T-helper 2 cell treated with Interferon-gamma antibody and Interleukin-4, amounts not matched to agents 100 ng/mL and 5 ng/mL, for 36 hours (primary cell): ENCODE measurements around the gene DNAH11. TPM values are rescaled to one million over a fixed set of nuclear protein-coding genes. Genes with fewer than 3 reads are reported as not detected.
"Not testable (repeated sequence)": the region's sequence is repeated elsewhere in the genome, so short reads cannot be mapped to it uniquely, and the experiment has no call there.

Source experiments
- intact Hi-C: fragments of 100-400 bp; cut with micrococcal nuclease; formaldehyde crosslinking; loops from one replicate; pipeline ENCODE4 v1.15.1; 2023
- total RNA-seq: library from RNA; stranded (reverse); gene quantifications from 2 replicates; pipeline ENCODE4 v1.2.3, GENCODE V29; 2022

Gene DNAH11
- total RNA-seq, 1 donor from 2014 or later, result 1.2 TPM

DNA sequence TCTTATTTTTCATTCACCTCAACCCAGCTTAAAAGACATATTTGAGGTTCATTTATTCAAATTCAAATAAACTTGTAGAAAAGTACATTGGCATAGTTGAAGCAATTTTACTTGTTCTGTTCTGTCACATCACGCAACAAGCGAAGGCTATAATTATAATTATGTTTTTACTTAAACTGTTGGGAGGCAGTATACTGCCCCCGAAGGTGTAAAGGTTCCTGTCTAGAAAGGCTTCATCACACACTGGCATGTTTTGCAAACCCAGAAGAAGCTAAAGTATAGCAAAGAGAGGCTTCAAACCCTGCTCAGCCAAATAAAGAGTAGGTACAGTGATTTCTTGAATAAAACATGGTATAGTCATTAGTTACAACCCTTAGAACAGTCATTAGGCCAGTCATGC is 340.2 kb downstream of the DNAH11 start:
- intact Hi-C loops, result no loop called here

DNA sequence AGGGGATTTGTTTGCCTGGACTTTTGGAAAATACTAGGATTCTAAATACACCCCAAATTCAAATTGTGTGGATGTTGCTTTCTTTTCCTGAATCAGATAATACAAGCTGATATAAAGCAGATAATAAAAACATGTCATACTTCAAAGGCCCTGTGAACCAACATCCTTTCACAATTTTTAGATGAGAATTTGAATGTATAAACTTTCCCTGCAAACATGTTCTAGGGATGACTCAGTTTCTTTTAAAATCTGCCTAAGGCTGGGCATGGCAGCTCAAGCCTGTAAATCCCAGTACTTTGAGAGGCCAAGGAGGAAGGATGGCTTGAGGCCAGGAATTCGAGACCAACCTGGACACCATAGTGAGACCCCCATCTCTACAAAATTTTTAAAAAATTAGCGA is 340.7 kb downstream of the DNAH11 start:
- intact Hi-C loops, result not testable (repeated sequence)

DNA sequence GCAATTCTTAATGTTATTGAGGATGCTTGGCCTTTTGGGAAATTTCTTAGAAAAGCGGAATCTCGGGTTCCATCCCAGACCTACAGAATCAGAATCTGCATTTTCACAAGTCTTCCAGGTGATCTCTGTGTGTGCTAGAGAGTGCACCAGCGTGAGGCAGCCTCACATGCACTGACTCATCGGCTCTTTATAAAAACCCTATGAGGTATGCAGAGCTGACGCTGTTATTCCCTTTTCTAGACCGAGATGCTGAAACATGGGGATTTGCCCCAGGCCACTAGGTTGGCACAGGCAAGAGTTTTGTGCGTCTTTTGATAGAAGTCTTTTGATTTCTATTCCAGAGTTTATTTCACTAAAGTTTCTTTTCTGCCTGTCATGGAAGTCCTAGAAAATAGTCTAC is 341.7 kb downstream of the DNAH11 start:
- intact Hi-C loops, result no loop called here

DNA sequence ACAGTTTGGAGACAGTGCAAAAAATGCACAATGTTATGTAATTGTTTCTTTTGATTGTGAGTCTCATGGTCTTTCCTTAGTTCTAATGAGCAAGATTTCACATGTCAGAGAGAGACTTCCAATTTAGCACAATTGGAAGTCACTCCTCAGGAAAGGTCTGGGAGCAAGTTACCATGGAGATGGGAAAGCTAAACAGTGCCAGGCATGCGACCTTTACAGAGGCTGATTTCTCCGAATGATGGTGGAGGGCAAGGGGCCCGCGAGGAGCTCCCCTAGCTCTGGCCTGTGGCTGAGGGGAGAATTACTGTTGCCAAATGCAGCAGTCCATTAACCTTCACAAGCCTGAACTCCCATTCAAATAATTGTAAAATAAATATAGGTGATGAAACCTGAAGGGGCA is 343.6 kb downstream of the DNAH11 start:
- intact Hi-C loops, result no loop called here

DNA sequence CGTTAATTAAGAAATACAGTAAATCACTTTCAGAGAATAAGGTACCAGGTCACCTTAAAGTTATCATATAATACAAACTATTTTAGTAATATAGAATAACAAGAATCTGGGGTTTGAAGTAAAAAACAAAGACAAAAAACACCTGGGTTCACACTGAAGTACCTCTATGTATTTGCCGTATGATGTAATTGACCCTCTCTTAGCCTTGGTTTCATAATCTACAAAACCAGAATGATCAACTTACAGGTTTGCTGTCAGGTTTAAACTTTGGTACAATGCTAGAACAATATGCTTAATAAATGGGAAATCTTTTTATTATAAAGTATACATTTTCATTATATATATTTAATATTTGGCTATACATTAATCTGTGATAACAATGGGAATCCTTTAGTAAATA is 344.5 kb downstream of the DNAH11 start:
- intact Hi-C loops, result no loop called here

DNA sequence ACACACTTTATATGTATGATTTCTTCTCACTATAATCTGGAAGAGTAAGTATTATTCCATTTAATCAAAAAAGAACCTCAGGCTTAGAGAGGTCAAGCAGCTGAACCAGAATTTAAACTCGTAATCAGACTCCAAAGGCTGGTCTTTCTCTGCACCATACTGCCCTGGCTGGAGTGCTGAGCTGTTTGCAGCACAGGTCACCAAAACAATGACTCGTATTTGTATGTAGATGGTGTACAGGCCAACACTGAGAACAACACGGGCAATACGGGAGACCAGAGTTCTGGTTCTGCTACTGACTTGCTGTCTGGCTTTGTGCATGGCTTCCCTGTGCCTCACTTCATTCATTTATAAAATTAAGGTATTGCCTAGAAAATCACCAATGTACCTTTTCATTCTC is 344.9 kb downstream of the DNAH11 start:
- intact Hi-C loops, result no loop called here

DNA sequence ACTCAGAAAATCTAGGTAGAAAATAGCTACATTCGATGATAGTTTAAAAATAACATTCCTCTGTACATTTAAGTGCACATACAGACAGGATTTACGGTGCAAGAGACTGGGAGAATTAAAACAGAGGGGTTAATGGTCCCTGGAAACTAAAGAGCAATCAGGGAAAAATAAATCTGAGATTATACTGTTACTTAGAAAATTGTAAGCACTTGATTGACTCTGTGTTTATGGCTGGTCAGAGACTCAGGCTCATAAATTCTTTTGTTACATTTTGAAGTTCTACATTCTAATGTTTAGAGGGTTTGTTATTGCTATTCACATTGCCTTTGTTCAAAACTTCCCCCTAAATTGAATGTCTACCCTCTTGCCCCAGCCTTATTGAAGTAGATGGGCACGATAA is 348.5 kb downstream of the DNAH11 start:
- intact Hi-C loops, result no loop called here

DNA sequence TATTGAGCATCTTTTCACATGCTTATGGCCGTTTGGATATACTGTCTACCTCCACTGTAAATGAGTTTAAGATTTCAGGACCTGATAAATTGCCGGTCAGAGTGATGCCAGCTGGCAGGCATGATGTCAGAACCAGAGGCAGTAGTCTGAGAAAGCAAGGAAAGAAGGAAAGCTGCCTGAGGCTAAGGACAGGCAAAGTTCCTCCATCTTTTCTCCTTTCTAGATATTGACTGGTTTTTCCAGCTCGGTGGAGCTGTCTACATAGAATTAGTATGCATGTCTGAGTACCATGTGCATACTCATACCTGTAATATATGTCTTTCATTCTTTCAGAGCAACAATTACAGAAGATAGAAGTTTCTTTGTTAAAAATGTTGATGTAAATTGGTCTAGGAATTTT is 350.6 kb downstream of the DNAH11 start:
- intact Hi-C loops, result no loop called here

DNA sequence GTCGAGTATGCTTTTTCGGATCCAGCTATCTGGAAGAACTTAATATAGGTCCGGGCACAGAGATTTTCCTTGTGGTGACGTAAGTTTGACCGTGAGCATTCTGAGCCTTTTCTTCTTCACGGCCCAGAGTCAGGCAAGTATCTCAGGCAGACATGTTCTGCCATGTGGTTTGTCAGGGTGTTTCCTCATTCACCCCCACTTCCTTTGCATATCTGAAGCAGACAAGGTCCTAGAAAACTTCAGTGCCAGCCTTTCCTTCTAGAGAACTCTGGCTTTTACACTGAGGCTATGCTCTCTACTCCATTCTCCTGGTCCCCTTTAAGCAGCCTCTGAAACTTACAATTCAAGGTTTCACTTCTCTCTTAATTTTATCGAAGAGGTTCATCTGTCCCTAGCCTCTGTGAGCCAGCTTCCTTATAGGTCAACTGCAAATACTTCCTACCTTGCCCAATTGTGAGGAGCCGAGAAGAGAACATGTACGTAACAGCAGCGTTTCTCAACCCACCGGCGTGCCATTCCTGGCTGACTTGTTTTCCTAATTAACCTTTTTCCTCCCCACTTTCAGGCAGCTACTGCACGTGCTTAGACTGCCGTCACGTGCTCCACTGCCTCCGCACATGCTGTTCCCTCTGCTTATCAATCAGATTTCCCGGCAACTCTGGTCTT is 355.6 kb downstream of the DNAH11 start:
- intact Hi-C loops, result loop anchor here (2.0 kb wide), 1 partner anchor 46 kb away; the partner anchor contains the start of gene CDCA7L

DNA sequence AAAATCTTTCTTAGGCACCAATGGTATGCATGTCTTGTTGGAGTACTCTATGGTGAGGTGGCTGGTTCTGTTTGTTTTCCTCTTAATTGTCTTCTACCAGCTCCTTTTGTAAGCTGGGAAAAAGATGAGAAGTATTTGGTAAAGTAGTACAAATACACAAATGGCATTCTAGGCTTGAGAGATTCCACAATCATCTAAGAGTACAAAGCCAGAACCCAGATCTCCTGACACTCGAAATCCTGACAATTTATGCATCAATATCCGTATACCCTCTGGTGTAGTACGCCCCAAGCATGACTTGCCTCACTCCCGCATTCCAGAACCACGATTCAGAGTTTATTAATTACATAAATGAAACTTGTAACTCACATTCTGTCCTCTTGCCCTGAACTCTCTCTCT is 359.4 kb downstream of the DNAH11 start:
- intact Hi-C loops, result no loop called here

DNA sequence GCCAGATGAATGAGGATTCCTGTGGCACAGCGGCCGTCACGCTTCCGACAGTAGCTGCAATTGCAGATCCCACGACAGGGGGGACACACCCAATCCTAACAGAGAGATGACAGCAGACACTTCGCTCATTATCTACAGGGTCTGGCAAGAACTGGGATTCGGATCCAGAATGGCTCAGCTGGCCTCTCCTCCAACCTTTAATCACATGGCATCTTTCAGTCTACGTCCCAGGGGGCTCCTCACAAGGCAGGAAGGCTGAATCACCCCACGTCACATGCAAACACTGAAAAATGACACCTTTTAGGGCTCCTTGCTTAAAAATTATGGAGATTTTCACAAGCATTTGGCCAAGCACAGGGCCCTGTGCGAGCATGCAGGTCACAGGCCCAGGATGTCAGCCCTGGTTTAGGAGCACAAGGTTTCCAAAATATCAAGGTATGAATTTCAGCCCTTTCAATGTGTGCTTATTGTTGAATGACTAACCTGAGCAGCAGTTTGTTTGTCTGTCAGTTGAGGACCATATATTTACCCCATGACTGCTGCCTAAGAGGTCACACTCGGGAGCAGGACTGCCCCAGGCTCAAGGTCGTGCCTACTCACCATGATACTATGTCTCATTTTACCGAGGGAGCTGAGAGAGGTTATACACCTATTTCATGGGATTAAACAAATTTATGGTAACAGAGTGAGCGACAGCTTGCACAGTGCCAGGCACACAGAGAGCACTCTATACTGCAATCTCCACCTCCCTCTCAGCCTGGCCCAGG is 360.4 kb downstream of the DNAH11 start:
- intact Hi-C loops, result no loop called here

DNA sequence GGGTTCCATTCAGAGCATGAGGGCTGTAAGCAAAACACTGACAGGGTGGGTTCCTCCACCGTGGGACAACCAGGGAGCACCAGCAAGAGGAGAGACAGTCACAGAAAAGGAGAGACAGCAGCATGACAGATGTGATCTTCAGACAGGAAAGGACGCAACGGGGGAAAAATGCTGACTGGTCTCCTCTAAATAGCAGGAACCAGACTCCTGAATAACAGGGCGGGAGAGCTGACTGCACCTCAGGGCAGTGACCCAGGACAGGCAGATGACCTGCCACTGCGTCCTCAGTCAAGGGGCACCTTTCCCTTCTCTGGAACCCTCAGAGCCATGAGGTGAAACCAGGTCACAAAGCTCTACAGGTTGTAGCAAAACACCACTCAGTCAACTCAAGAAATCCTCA is 365.9 kb downstream of the DNAH11 start:
- intact Hi-C loops, result no loop called here

DNA sequence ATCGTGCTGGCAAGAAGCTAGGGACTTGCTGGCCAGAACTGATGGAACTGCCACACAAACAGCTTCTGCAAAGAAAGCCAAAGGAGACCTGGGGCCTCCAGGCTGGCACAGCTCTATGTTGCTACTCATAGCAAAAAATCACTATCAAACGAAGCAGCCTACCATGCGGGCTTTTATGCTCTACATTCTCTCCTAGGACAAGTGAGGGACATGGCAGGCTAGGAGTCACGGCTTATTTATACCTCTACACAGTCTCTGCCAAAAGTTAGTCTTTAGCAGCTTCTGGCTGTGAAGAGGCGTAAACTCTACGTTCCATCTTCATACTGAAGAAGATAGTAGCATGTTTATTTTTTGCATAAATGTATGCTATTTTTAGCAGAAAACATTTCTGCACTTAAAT is 367.4 kb downstream of the DNAH11 start:
- intact Hi-C loops, result no loop called here

DNA sequence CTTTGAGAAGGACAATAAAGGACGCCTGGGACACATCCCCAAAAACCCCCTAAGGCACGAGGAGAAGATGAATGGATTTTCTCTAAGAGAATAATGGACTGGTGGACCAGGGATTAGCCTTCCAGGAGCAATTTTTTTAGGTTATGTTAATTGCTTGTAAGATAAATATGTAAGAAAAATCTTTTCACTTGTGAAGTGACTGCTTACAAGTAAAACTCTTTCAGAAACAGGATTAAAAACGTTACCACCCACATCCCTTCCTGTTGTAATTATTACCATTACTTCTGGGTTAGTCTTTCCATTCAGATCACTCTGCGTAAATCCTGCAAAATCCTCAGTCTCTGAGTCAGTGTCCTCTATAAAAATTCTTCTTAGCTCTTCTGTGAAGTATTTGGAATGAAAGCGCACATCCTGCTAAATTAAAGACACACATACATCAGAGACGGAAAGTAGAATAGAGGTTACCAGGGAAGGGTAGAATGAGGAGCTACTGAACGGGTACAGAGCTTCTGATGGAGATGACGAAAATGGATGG is 368.6 kb downstream of the DNAH11 start:
- intact Hi-C loops, result no loop called here

DNA sequence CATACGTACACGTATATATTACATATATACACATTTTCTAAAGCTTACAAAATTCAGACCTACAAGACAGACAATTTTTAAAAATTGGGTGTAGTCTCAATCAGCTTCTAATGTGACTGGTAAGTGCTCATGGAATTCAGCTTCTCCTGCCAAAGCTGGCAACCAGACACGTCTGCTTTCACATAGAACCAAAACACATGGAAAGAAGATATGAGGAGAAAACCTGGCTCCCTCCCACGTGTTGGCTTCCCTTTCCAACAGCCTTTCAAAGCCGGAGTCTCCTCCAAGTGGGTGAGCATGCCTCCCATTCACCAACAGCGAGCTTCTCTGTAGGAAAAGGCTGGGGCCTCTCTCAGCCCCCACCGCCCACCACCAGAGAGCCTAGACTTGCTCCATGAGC is 369.5 kb downstream of the DNAH11 start:
- intact Hi-C loops, result no loop called here

DNA sequence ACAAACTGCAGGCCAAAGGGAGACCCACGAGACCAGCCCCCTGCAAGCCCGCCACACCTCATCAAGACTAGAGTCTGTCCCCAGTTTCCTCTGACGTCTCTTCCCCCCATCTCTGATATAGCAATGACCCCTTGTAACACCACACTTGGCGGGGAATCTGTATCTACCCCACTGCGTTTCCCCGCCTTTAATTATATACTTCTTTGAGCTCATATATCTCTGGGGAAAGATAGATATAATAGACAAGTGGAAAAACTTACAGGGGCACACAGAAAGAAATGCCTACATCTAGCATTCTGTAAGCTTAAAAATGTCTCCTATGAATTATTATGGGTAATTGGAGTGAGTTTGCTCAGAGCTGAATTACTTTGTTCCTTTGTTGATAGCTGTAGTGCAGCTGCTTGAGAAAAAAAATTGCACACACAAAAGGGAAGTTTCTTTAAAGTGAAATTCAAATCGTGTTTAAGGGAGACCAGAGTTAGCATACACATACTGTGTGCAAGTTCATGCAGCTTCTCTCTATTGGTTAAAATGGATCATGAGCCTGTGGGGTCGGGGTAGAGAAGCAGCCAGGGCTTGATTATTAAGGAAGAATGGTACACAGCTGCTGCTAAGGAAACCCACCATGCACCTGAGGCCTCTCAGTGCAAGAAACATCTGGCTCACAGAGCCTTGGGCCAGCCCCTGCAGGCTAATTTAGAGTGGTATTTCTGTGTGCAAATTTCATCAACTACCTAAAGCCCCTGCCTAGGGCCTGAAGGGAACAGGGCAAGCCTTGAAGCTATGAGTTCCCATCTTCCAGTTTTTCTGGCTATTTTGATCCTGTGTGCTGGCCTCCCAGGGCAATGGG is 370.3 kb downstream of the DNAH11 start:
- intact Hi-C loops, result no loop called here

DNA sequence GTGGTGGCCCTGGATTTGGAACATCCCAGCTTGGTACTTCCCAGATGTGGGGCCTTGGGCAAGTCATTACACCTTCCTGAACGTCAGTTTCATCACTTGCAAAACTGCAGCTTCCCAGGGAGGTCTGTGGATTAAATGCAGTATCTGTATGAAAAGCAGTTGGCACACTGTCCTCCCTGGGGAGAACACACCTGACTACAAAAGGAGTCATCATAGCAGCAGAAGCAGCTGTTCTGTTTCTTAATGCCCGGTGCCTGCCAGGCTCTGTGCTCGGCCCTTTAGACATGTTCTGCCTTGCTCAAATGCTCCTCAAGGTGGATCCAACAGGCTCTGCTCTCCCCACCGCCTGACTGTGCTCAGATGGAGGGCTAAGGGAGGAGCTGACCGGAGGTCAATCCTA is 371.8 kb downstream of the DNAH11 start:
- intact Hi-C loops, result no loop called here

DNA sequence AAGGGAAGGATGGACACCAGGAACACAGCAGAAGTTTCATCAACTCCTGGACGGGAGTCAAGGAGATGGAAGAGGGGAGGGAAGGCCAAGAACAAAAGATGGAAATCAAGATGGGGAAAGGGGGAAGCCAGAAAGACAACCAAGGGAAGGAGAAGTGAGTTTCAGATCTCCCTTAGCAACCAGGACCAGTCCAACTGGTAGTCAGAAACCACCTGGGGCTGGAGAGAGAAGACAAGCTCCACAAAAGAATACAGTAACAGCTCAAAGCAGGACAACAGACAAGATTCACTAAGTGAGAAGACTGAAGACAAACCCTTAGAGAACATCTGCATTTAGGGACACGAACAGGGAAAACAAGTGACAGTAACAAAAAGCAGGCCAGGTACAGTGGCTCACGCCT is 372.3 kb downstream of the DNAH11 start:
- intact Hi-C loops, result no loop called here

DNA sequence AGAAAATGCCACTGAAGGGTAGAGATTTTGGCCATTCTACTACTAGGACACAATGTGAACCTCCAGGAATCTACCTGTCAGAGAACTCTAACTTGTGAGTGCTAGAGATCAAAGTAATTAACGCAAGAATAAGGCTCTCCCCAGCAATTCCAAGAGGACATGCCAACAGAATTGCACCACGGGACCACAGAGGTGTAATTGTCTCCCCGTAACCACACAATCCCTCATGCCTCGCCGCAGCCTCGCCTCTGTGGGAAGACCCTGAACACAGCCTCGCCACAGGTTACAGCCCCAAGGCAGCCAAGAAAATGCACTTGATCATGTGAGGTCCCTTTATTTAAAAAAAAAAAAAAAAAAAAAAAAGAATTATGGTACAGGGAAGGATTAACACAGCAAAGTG is 373.3 kb downstream of the DNAH11 start:
- intact Hi-C loops, result no loop called here

DNA sequence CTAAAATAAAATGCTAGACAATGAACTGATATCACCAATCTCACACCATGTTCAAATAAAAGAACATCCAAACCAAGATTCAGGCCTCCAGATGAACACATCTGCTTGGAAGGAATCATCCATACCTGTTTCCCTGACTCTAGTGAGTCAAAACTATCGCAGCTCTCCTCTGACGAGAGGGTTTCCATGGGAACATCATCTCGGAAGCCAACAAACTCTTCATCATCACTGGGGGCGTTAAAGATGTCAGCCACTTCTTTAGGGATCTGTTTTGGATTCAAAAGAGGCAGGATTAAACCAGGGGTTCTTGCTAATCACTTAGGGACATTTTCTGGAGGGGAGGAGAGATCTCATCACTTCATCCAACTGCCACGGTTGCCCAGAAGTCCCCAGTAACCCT is 373.8 kb downstream of the DNAH11 start:
- intact Hi-C loops, result no loop called here

DNA sequence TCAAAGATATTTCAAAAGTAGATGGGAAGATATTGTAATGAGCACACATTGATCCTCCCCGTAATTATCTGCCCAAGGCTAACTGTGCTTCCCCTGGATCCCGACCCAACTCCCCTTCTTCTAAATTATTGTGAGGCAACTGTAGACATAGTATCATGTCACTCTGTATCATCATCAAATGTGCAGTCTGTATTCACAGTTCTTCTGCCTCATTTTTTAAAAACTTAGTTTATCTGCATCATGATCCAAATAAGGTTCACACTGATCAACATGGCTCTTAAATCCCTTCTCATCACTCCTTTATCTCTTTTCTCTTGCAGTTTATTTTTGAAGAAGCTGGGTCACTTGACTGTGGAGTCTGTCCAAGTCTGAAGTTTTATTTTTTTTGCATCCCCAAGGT is 375.4 kb downstream of the DNAH11 start:
- intact Hi-C loops, result no loop called here

DNA sequence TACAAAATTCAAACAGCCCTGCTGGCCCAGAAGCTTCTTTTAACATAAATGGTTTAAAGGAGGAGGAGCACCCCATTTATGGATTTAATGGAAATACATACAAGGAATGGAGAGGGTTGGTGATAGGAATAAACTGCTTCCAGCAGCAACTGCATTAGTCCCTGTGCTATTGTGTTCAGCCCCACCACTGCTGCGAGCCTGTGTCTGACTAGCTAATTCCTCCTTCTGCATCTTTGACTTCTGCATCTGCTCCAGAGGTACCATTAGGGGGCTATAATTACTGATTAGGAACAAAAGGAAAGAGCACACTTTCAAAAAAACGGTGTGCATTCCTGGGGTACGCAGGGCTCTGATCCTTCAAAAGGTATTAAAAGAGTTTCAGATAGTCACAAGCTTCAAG is 378.1 kb downstream of the DNAH11 start:
- intact Hi-C loops, result no loop called here
